Lower lobe of right lung (tissue), 2 donors: ENCODE measurements around the gene C2orf76. TPM values are rescaled to one million over a fixed set of nuclear protein-coding genes. Genes with fewer than 3 reads are reported as not detected.
A peak's percentile ranks its signal among the peaks of the same experiment; 100 is the strongest.

ENCODE experiments used
- ATAC-seq, 2 donors: fragments of 200-7000 bp; cut with Tn5 transposase; one replicate each; pipeline ENCODE4 v1.9.1; 2020 to 2022; ENCODE audit warnings: mild to moderate bottlenecking in 2 of 2, moderate library complexity in 2 of 2
- DNase-seq: peaks from one replicate; pipeline ENCODE4 v3.0.0-alpha.2; 2020
- H3K27ac ChIP-seq: fragments of 200-600 bp; one replicate; pipeline ENCODE4 v1.8.0; 2022
- H3K27me3 ChIP-seq: fragments of 200-600 bp; one replicate; pipeline ENCODE4 v1.8.0; 2022; ENCODE audit warnings: low read depth
- H3K36me3 ChIP-seq: fragments of 200-600 bp; one replicate; pipeline ENCODE4 v1.8.0; 2022; ENCODE audit warnings: mild to moderate bottlenecking
- H3K4me1 ChIP-seq: fragments of 200-600 bp; one replicate; pipeline ENCODE4 v1.8.0; 2022
- H3K4me3 ChIP-seq: fragments of 200-600 bp; one replicate; pipeline ENCODE4 v1.8.0; 2022; ENCODE audit warnings: mild to moderate bottlenecking
- H3K9me3 ChIP-seq: fragments of 200-600 bp; one replicate; pipeline ENCODE4 v1.8.0; 2022
- CTCF ChIP-seq: fragments of 200-600 bp; IDR thresholded peaks from one replicate; pipeline ENCODE4 v1.8.0; 2022; ENCODE audit warnings: antibody characterized with exemption, mild to moderate bottlenecking
- intact Hi-C: fragments of 100-400 bp; cut with DNase I; formaldehyde crosslinking; loops from one replicate; pipeline ENCODE4 v1.11.0; 2022
- total RNA-seq: library from RNA; stranded (reverse); fragmentation: NEBNext Ultra II Directional; extraction: Animal tissue kit (Norgen Biotek cat#: 25700); gene quantifications from one replicate; pipeline ENCODE4 v1.2.1, GENCODE V29; 2021
- donor health status: DM: no; HTN: yes; CAD: no; lungs with severe emphysema.

The C2orf76 gene
- total RNA-seq, 1 donor from 2014 or later = 11.6 TPM

GRCh38 chr2:119359774-119360173 is 6.9 kb downstream of the C2orf76 start:
- H3K4me1 ChIP-seq = peaks cover 3% of the 10 kb centered on the region
- no peak overlapping the region for H3K27ac ChIP-seq
- no peaks in the 10 kb centered on the region for H3K27me3 ChIP-seq
- no peak for TF ChIP-seq CTCF
- no peak for ATAC-seq
- no peak overlapping the region for H3K4me3 ChIP-seq
- H3K9me3 ChIP-seq = no peaks in the 10 kb centered on the region
- H3K36me3 ChIP-seq = no peaks in the 10 kb centered on the region
- intact Hi-C loops = no loop called here
- DNase-seq = no peak

GRCh38 chr2:119354860-119355259 is 11.8 kb downstream of the C2orf76 start:
- Histone ChIP-seq H3K4me1 (peaks cover 4% of the 10 kb centered on the region), H3K36me3 (no peaks in the 10 kb centered on the region), H3K27me3 (no peaks in the 10 kb centered on the region), H3K27ac (no peak overlapping the region), H3K9me3 (no peaks in the 10 kb centered on the region), H3K4me3 (no peak overlapping the region)
- no peak for ATAC-seq
- TF ChIP-seq CTCF = no peak
- DNase-seq = no peak
- intact Hi-C loops = no loop called here

- TF ChIP-seq CTCF = no peak
- intact Hi-C loops = no loop called here
- Histone ChIP-seq H3K4me1 (peaks cover 4% of the 10 kb centered on the region), H3K4me3 (no peak overlapping the region), H3K27me3 (no peaks in the 10 kb centered on the region), H3K9me3 (no peaks in the 10 kb centered on the region), H3K36me3 (no peaks in the 10 kb centered on the region), H3K27ac (no peak overlapping the region)
- ATAC-seq (peak; percentile 21 to 67), DNase-seq (no peak)
Observed at GRCh38 chr2:119352357-119352756, 14.3 kb downstream of the C2orf76 start.

GRCh38 chr2:119350311-119350998 is 16.2 kb downstream of the C2orf76 start:
- Histone ChIP-seq H3K4me3 (no peak overlapping the region), H3K4me1 (peaks cover 4% of the 10 kb centered on the region), H3K9me3 (peaks cover 3% of the 10 kb centered on the region), H3K27me3 (no peaks in the 10 kb centered on the region), H3K27ac (no peak overlapping the region), H3K36me3 (no peaks in the 10 kb centered on the region)
- ATAC-seq (no peak), DNase-seq (no peak)
- no peak for TF ChIP-seq CTCF
- intact Hi-C loops = no loop called here

GRCh38 chr2:119349289-119349688 is 17.3 kb downstream of the C2orf76 start:
- Histone ChIP-seq H3K36me3 (no peaks in the 10 kb centered on the region), H3K9me3 (peaks cover 3% of the 10 kb centered on the region), H3K27me3 (no peaks in the 10 kb centered on the region), H3K4me3 (no peak overlapping the region), H3K4me1 (peaks cover 4% of the 10 kb centered on the region), H3K27ac (no peak overlapping the region)
- DNase-seq = no peak
- intact Hi-C loops = no loop called here
- TF ChIP-seq CTCF = no peak
- ATAC-seq = no peak
